HUDEP-2 (cell line): Measurements from ENCODE around the gene PAK4.
A peak's percentile ranks its signal among the peaks of the same experiment; 100 is the strongest.
"Not testable (repeated sequence)": the region's sequence is repeated elsewhere in the genome, so short reads cannot be mapped to it uniquely, and the experiment has no call there.

ENCODE experiments used
- DNase-seq, 76 experiments: peaks; one replicate each; lab custom pipeline; 2025; ENCODE audit not compliant: unreplicated experiment in 76 of 76; lab: John Stamatoyannopoulos, UW

The PAK4 gene

GRCh38 chr19:39125554-39126311 lies at the start of gene PAK4:
PAK4 (plus strand) TSS chr19:39125786; CDS start chr19:39169554, 43,768 bp downstream.
- DNase-seq, result peak in 75 of 76 experiments; percentile 77 to 99 (median 98)

- no peak for DNase-seq
Observed at GRCh38 chr19:39077323-39077722, 48.3 kb upstream of the PAK4 start.

- no peak for DNase-seq
Observed at GRCh38 chr19:39078436-39079200, 47.0 kb upstream of the PAK4 start.

- no peak for DNase-seq
Observed at GRCh38 chr19:39080431-39080830, 45.2 kb upstream of the PAK4 start.

GRCh38 chr19:39082167-39082566 lies 43.4 kb upstream of the PAK4 start:
- DNase-seq, result no peak

- DNase-seq, result no peak
Observed at GRCh38 chr19:39082745-39083598, 42.6 kb upstream of the PAK4 start.

GRCh38 chr19:39083599-39083982 lies 42.0 kb upstream of the PAK4 start:
- no peak for DNase-seq

GRCh38 chr19:39083983-39084731 lies 41.4 kb upstream of the PAK4 start, which contains the start of gene ACP7:
ACP7 (plus strand) TSS chr19:39084368; CDS start chr19:39085270, 902 bp downstream.
- DNase-seq, result no peak

GRCh38 chr19:39084732-39085080 lies 40.9 kb upstream of the PAK4 start:
- no peak for DNase-seq

- DNase-seq, result no peak
Observed at GRCh38 chr19:39085392-39085791, 40.2 kb upstream of the PAK4 start.

GRCh38 chr19:39086386-39086785 lies 39.2 kb upstream of the PAK4 start:
- no peak for DNase-seq

- DNase-seq, result no peak
Observed at GRCh38 chr19:39087907-39088686, 37.5 kb upstream of the PAK4 start.

- DNase-seq, result not testable (repeated sequence)
Observed at GRCh38 chr19:39090016-39090415, 35.6 kb upstream of the PAK4 start.

- no peak for DNase-seq
Observed at GRCh38 chr19:39090881-39091280, 34.7 kb upstream of the PAK4 start.

GRCh38 chr19:39095799-39096540 lies 29.6 kb upstream of the PAK4 start:
- DNase-seq, result not testable (repeated sequence)

- DNase-seq, result no peak
Observed at GRCh38 chr19:39097299-39097698, 28.3 kb upstream of the PAK4 start.

- no peak for DNase-seq
Observed at GRCh38 chr19:39097721-39098120, 27.9 kb upstream of the PAK4 start.

GRCh38 chr19:39098365-39099269 lies 27.0 kb upstream of the PAK4 start:
- no peak for DNase-seq
